Gastroesophageal sphincter (tissue), 3 donors: ENCODE results near the gene CROCC2.

Experiments used
- CTCF ChIP-seq, 4 experiments: fragments of 200-600 bp in 2 of 4; fragments of 450-650 bp in 2 of 4; sonication (generic) in 1 of 4; IDR thresholded peaks; one replicate each; pipeline ENCODE4 v1.5.1; 2017 to 2019; ENCODE audit warnings: antibody characterized with exemption in 4 of 4, mild to moderate bottlenecking in 2 of 4, moderate library complexity in 2 of 4
- EP300 ChIP-seq: sonication (generic); formaldehyde crosslinking; IDR thresholded peaks from one replicate; pipeline ENCODE4 v1.6.1; 2017; ENCODE audit warnings: antibody characterized with exemption, mild to moderate bottlenecking

DNA sequence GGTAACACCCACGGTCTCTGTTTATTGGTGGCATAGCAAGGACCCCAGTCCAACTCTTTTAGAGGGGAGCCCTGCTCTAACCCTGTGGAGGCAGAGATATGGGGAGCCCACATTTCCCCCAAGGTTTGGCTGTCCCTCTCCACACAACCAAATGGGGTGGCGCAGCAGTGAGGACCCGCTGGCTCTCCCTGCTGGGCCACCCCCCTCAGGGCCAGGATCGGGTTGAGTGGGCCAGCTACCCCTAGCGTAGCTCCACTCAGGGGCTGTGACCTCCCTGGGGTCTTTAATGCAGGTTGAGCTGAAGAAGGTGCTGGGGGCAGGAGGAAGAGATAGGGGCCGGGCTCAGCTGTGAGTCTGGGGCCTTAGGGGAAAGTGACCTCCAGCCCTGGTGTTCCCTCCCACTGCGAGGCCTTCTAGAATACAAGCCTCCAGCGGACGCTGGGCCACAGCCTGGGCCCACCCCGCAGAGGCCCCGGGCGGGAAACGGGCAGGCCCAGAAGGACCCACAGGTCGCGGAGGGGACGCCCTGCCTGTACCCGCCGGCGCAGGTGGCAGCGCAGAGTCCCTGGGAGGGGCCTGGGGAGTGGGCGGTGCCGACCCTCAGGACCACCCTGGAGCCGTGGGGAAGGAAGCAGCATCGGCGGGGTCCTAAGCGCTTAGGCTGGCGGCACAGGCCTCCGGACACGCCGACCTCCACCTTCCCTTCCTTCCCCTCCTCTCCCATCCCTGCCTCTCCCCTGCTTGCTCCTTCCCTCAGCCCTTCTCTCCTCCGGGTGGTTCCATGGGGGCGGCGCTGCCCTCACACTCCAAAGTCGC lies 9.6 kb downstream of the CROCC2 start:
- no peak for TF ChIP-seq CTCF (IDR thresholded peaks at IDR 0.05)
- no peak for TF ChIP-seq EP300
